KMS-11 (cell line): ENCODE measurements around the gene ALDOB.

Experiments
- H2AFZ ChIP-seq: fragments of 200-600 bp; sonication (generic); 2 replicates; pipeline ENCODE4 v1.6.1; 2016; ENCODE audit warnings: antibody characterized with exemption, mixed run types, low read depth
- H3K27ac ChIP-seq: fragments of 200-600 bp; sonication (generic); 2 replicates; pipeline ENCODE4 v1.6.1; 2016; ENCODE audit warnings: mild to moderate bottlenecking, mixed run types
- H3K27me3 ChIP-seq: fragments of 200-600 bp; sonication (generic); 2 replicates; pipeline ENCODE4 v1.6.1; 2017; ENCODE audit warnings: mild to moderate bottlenecking, low read depth, mixed run types, moderate library complexity; ENCODE audit not compliant: insufficient read depth
- H3K36me3 ChIP-seq: fragments of 200-600 bp; sonication (generic); 2 replicates; pipeline ENCODE4 v1.6.1; 2017; ENCODE audit warnings: mild to moderate bottlenecking, mixed run types; ENCODE audit not compliant: insufficient read depth
- H3K4me1 ChIP-seq: fragments of 200-600 bp; sonication (generic); 2 replicates; pipeline ENCODE4 v1.6.1; 2016; ENCODE audit warnings: mild to moderate bottlenecking, low read depth, mixed run types; ENCODE audit not compliant: poor library complexity, severe bottlenecking
- H3K4me2 ChIP-seq: fragments of 200-600 bp; sonication (generic); 2 replicates; pipeline ENCODE4 v1.7.0; 2016; ENCODE audit warnings: mild to moderate bottlenecking, mixed run types
- H3K4me3 ChIP-seq: fragments of 200-600 bp; sonication (generic); IDR thresholded peaks from 2 replicates; pipeline ENCODE4 v1.6.1; 2017; ENCODE audit warnings: low read depth, low read length, mixed read lengths; ENCODE audit not compliant: insufficient read depth
- H3K79me2 ChIP-seq: fragments of 200-600 bp; sonication (generic); 2 replicates; pipeline ENCODE4 v1.6.1; 2016; ENCODE audit warnings: low read depth, mixed run types; ENCODE audit not compliant: insufficient read depth
- H3K9ac ChIP-seq: fragments of 200-600 bp; sonication (generic); 2 replicates; pipeline ENCODE4 v1.6.1; 2016; ENCODE audit warnings: mild to moderate bottlenecking, mixed run types
- H4K20me1 ChIP-seq: fragments of 200-600 bp; sonication (generic); 2 replicates; pipeline ENCODE4 v1.6.1; 2016; ENCODE audit warnings: mild to moderate bottlenecking, mixed run types; ENCODE audit not compliant: insufficient read depth
- TF ChIP-seq, protein P1 (sequence below): fragments of 200-600 bp; sonication (generic); conservative IDR thresholded peaks from 2 replicates; pipeline ENCODE4 v1.6.1; 2017; ENCODE audit warnings: low read depth, mild to moderate bottlenecking, antibody characterized with exemption, low read length, moderate library complexity, mixed read lengths

ALDOB gene

DNA sequence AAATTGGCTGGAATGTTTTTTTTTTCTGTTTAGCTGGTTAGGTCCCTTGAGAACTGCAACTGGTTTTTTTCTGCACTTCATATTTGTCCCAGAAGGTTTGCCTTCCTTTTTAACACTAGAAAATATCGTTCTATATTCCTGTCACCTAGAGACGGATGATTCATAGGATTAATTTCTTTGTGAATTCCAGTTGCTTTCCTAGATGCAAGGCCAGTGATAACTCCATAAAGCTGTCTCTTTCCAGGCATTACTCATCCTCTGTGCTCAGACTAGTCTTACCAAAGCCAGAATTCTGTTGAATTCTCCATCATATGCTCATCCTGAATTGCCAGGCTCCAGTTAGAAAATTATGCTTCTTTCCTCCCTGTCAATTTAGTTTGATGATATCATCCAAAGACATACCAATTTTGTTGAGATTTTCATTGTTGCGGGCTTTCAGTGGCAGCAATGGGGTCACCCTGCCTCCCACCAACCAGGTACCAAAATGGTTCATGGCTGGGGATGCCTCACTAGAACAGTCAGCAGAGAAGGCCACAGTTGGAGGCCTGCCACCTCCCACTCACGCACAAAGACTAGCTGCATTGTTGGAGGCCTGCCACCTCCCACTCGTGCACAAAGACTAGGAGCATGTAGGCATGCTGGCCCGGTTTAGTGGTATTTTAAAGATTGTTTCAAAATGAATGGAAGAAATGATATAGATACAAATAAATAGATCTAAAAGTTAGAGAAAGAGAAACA, 59.3 kb downstream of the ALDOB start:
- H3K27ac ChIP-seq = no peak overlapping the region
- no peaks in the 10 kb centered on the region for H3K36me3 ChIP-seq
- H3K9ac ChIP-seq = no peak overlapping the region
- no peaks in the 10 kb centered on the region for H3K4me1 ChIP-seq
- H2AFZ ChIP-seq = no peak overlapping the region
- TF ChIP-seq, protein P1, sequence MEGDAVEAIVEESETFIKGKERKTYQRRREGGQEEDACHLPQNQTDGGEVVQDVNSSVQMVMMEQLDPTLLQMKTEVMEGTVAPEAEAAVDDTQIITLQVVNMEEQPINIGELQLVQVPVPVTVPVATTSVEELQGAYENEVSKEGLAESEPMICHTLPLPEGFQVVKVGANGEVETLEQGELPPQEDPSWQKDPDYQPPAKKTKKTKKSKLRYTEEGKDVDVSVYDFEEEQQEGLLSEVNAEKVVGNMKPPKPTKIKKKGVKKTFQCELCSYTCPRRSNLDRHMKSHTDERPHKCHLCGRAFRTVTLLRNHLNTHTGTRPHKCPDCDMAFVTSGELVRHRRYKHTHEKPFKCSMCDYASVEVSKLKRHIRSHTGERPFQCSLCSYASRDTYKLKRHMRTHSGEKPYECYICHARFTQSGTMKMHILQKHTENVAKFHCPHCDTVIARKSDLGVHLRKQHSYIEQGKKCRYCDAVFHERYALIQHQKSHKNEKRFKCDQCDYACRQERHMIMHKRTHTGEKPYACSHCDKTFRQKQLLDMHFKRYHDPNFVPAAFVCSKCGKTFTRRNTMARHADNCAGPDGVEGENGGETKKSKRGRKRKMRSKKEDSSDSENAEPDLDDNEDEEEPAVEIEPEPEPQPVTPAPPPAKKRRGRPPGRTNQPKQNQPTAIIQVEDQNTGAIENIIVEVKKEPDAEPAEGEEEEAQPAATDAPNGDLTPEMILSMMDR = no peak
- no peak overlapping the region for H3K4me2 ChIP-seq
- no peaks in the 10 kb centered on the region for H3K79me2 ChIP-seq
- no peaks in the 10 kb centered on the region for H3K27me3 ChIP-seq
- no peak overlapping the region for H3K4me3 ChIP-seq
- H4K20me1 ChIP-seq = no peaks in the 10 kb centered on the region

DNA sequence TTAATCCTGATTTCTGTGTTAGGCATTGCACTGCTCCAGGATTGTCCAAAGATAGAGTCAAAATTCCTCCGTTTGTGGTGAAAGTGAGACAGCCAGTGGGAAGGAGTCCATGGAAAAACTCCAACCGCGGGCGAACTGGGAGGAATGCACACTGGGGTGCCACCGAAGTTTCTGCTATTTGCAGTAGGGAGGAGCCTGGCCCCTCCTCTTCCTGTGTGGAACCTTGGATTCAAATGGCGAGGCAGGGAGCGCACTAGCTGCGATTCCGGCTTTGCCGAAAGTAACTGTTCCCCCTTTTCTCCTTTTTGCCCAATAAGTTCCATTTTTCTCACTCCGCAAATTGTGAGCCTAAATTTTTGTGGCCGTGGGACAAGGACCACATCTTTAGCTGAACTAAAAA, 60.0 kb downstream of the ALDOB start:
- no peak overlapping the region for H2AFZ ChIP-seq
- no peak overlapping the region for H3K27ac ChIP-seq
- H3K4me2 ChIP-seq = no peak overlapping the region
- no peaks in the 10 kb centered on the region for H3K27me3 ChIP-seq
- no peaks in the 10 kb centered on the region for H4K20me1 ChIP-seq
- no peak overlapping the region for H3K9ac ChIP-seq
- H3K79me2 ChIP-seq = no peaks in the 10 kb centered on the region
- TF ChIP-seq, protein P1 = no peak
- no peaks in the 10 kb centered on the region for H3K36me3 ChIP-seq
- H3K4me1 ChIP-seq = no peaks in the 10 kb centered on the region
- H3K4me3 ChIP-seq = no peak overlapping the region

DNA sequence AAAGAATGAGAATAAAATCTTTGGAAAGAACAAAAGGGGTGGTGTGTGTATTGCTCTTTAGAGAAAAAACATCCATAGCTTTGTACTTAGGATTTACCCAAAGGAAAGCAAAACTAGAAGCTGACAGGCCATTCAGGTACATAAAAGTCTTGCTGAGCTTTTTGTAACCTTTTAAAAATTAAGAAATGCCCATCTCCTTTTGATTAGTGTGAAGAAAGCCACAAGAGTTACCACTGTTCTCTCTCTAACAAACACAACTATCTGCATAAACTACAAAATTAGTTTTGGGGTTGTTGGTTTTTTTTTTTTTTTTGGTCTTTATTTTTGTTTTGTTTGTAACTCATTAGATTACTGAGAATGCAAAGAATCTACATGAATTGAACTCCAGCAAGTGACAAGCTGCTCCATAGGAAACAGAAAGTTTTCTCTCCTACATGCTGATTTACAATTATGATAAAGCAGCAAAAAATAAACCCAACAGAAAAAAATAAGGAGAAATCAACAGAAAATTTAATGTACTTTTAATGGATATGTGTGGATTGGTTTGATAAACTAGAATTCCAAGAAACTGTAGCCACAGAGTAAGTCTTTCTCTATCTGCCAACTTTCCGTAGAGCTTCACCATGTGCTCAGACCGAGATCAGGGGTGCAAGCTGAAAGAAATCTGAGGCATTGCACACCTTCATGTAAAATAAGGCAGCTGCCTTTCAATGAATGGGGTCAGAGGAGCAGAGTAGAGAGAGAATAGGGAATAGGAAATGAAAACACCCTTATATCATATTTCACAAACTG, 63.1 kb downstream of the ALDOB start:
- H3K4me1 ChIP-seq = no peaks in the 10 kb centered on the region
- no peaks in the 10 kb centered on the region for H4K20me1 ChIP-seq
- no peak overlapping the region for H3K4me3 ChIP-seq
- H3K36me3 ChIP-seq = no peaks in the 10 kb centered on the region
- TF ChIP-seq, protein P1 = no peak
- no peak overlapping the region; the same call in 1 of the 2 replicates for H3K4me2 ChIP-seq
- H3K27ac ChIP-seq = no peak overlapping the region
- no peak overlapping the region for H2AFZ ChIP-seq
- H3K9ac ChIP-seq = no peak overlapping the region
- no peaks in the 10 kb centered on the region for H3K27me3 ChIP-seq
- H3K79me2 ChIP-seq = no peaks in the 10 kb centered on the region

DNA sequence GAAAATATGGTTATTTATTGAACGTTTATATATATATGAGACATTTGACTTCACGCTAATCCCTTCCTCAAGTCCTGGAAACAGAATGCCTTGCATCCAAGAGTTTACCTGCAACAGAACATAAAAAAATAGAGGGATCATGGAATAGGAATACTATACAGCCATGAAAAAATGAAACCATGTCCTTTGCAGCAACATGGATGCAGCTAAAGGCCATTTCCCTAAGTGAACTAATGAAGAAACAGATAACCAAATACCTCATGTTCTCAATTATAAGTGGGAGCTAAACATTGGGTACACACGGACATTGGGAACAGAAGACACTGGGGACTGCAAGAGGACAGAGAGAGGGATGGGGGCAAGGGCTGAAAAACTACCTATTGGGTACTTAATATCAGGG, 63.8 kb downstream of the ALDOB start:
- TF ChIP-seq, protein P1 = no peak
- H3K4me2 ChIP-seq = no peak overlapping the region
- H3K9ac ChIP-seq = no peak overlapping the region
- no peak overlapping the region for H2AFZ ChIP-seq
- H3K36me3 ChIP-seq = no peaks in the 10 kb centered on the region
- H3K79me2 ChIP-seq = no peaks in the 10 kb centered on the region
- no peak overlapping the region for H3K4me3 ChIP-seq
- H4K20me1 ChIP-seq = no peaks in the 10 kb centered on the region
- no peaks in the 10 kb centered on the region for H3K27me3 ChIP-seq
- H3K4me1 ChIP-seq = no peaks in the 10 kb centered on the region
- H3K27ac ChIP-seq = no peak overlapping the region
